Mesothelial cell of epicardium (in vitro differentiated cells): ENCODE data around the gene ADARB2. TPM values are rescaled to one million over a fixed set of nuclear protein-coding genes. Genes with fewer than 3 reads are reported as not detected.

Experiments used
- DNase-seq, 2 experiments: peaks; one replicate each; pipeline ENCODE4 v3.0.0; 2021; ENCODE audit warnings: low spot score in 2 of 2; ENCODE audit not compliant: unreplicated experiment in 2 of 2
- H3K27ac Mint-ChIP-seq: 2 replicates; pipeline ENCODE4 v1.8.0; 2021; ENCODE audit warnings: mixed read lengths
- H3K27me3 Mint-ChIP-seq: 2 replicates; pipeline ENCODE4 v1.8.0; 2021; ENCODE audit warnings: low read depth, mixed read lengths
- H3K36me3 Mint-ChIP-seq: 2 replicates; pipeline ENCODE4 v1.8.0; 2021; ENCODE audit warnings: mixed read lengths
- H3K4me1 Mint-ChIP-seq: 2 replicates; pipeline ENCODE4 v1.8.0; 2021; ENCODE audit warnings: mixed read lengths
- H3K4me3 Mint-ChIP-seq: 2 replicates; pipeline ENCODE4 v1.8.0; 2021; ENCODE audit warnings: mild to moderate bottlenecking, moderate library complexity, mixed read lengths
- H3K9me3 Mint-ChIP-seq: 2 replicates; pipeline ENCODE4 v1.8.0; 2021; ENCODE audit warnings: mixed read lengths
- total RNA-seq: library from RNA; stranded (reverse); gene quantifications from 3 replicates; pipeline ENCODE4 v1.2.1, GENCODE V29; 2021
- TF ChIP-seq, protein P1 (sequence below): fragments of 200-600 bp; sonication (generic); IDR thresholded peaks from one replicate; pipeline ENCODE4 v1.5.0; 2021; ENCODE audit warnings: antibody characterized with exemption; ENCODE audit not compliant: unreplicated experiment

ADARB2 gene
- total RNA-seq, 1 donor from 2014 or later: 0.38 TPM

- Mint-ChIP-seq H3K27ac (peak overlapping the region; percentile 34), H3K4me3 (no peak overlapping the region), H3K9me3 (no peaks in the 10 kb centered on the region), H3K4me1 (no peaks in the 10 kb centered on the region), H3K27me3 (peaks cover 39% of the 10 kb centered on the region), H3K36me3 (no peaks in the 10 kb centered on the region)
- DNase-seq: no peak
- TF ChIP-seq, protein P1, sequence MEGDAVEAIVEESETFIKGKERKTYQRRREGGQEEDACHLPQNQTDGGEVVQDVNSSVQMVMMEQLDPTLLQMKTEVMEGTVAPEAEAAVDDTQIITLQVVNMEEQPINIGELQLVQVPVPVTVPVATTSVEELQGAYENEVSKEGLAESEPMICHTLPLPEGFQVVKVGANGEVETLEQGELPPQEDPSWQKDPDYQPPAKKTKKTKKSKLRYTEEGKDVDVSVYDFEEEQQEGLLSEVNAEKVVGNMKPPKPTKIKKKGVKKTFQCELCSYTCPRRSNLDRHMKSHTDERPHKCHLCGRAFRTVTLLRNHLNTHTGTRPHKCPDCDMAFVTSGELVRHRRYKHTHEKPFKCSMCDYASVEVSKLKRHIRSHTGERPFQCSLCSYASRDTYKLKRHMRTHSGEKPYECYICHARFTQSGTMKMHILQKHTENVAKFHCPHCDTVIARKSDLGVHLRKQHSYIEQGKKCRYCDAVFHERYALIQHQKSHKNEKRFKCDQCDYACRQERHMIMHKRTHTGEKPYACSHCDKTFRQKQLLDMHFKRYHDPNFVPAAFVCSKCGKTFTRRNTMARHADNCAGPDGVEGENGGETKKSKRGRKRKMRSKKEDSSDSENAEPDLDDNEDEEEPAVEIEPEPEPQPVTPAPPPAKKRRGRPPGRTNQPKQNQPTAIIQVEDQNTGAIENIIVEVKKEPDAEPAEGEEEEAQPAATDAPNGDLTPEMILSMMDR: no peak
These were observed 142.7 kb downstream of the ADARB2 start for GRCh38 chr10:1594372-1595241.

DNA sequence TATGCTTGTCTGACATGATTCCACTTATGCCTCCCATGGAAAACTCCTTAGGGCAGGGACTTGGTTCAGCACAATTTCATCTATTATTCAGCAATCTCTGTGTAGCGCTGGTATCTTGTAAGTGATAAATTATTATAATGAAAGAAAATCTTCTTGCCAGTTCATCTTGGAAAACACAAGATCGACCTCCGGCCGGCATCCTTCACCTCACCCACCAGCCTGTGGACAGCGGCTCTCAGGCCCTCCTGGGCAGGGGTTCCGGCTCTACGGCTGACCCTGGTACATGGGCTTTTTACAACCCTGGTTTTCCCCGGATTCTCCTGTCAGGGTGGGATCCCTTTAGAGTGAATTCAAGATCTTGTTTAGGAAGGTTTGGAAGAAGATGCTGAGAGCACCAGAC, 145.6 kb downstream of the ADARB2 start:
- H3K9me3 Mint-ChIP-seq: peaks cover 15% of the 10 kb centered on the region
- peaks cover 41% of the 10 kb centered on the region for H3K27me3 Mint-ChIP-seq
- H3K4me1 Mint-ChIP-seq: no peaks in the 10 kb centered on the region
- DNase-seq: no peak
- H3K27ac Mint-ChIP-seq: no peak overlapping the region
- TF ChIP-seq, protein P1: no peak
- no peaks in the 10 kb centered on the region for H3K36me3 Mint-ChIP-seq
- H3K4me3 Mint-ChIP-seq: no peak overlapping the region

DNA sequence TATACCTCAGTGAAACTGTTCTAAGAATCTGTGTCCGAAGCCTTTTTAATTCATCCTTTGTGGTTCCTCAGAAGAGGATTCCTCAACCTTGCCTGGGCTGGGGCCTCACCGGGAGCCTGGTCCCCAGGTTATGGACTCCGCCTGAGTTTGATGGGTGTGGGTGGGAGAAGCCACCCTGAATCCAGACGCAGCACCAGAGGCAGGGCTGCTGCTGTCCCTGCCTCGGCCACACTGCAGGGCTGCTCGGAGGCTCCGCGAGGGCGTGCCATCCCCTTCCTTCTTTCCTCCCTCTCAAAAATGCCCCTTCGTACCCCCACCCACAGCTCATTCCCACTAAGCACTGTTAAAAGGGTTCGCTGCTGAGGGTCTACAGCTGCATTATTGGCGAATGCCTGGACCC, 146.3 kb downstream of the ADARB2 start:
- H3K4me1 Mint-ChIP-seq: no peaks in the 10 kb centered on the region
- DNase-seq: no peak
- H3K27ac Mint-ChIP-seq: no peak overlapping the region
- H3K36me3 Mint-ChIP-seq: no peaks in the 10 kb centered on the region
- H3K27me3 Mint-ChIP-seq: peaks cover 37% of the 10 kb centered on the region
- no peak overlapping the region for H3K4me3 Mint-ChIP-seq
- TF ChIP-seq, protein P1: no peak
- peaks cover 18% of the 10 kb centered on the region for H3K9me3 Mint-ChIP-seq

DNA sequence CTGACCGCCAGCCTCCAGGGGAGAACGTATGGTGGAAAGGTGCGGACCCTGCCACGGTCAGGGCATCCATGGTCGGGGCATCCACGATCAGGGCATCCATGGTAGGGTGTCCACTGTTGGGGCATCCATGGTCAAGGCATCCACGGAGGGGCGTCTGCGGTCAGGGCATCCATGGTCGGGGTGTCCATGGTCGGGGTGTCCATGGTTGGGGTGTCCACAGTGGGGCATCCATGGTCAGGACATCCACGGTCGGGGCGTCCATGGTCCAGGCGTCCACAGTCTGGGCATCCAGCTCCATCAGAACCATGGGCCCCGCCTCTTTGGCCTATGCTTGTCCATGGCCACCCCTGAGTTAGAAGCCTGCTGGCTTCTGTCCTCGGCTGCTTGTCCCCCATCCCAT, 148.1 kb downstream of the ADARB2 start:
- Mint-ChIP-seq H3K27ac (no peak overlapping the region), H3K4me1 (no peaks in the 10 kb centered on the region), H3K4me3 (no peak overlapping the region), H3K36me3 (no peaks in the 10 kb centered on the region), H3K27me3 (peaks cover 31% of the 10 kb centered on the region), H3K9me3 (peaks cover 18% of the 10 kb centered on the region)
- DNase-seq: no peak
- TF ChIP-seq, protein P1: no peak

GRCh38 chr10:1582739-1583138, 154.6 kb downstream of the ADARB2 start:
- Mint-ChIP-seq H3K27me3 (peaks cover 30% of the 10 kb centered on the region), H3K9me3 (peaks cover 12% of the 10 kb centered on the region), H3K4me1 (no peaks in the 10 kb centered on the region), H3K4me3 (no peak overlapping the region), H3K36me3 (no peaks in the 10 kb centered on the region), H3K27ac (no peak overlapping the region)
- DNase-seq: no peak
- TF ChIP-seq, protein P1: no peak
